ENCODE results near the gene SH3TC2. TPM values are rescaled to one million over a fixed set of nuclear protein-coding genes. Genes with fewer than 3 reads are reported as not detected.

SH3TC2 gene
- total and polyA plus RNA-seq, 3 donors from 2014 or later, result 32.4 to 136 (median 130) TPM

- TF ChIP-seq POLR2A (IDR thresholded peaks at IDR 0.05), result no peak
- no peak for TF ChIP-seq CTCF (IDR thresholded peaks at IDR 0.05)
- H3K9me3 ChIP-seq, result no peaks in the 10 kb centered on the region
- whole genome bisulfite sequencing, 2 donors, result 0 to 94% methylated on average over 1 of the region's 1 CpG
- no peaks in the 10 kb centered on the region for H3K4me1 ChIP-seq
- no peaks in the 10 kb centered on the region for H3K27me3 ChIP-seq
- intact Hi-C loops (cut with DNase I; ENCODE audit: low total_unique reads), result no loop called here
- no peak overlapping the region for H3K27ac ChIP-seq
- no peak for DNase-seq
- H3K4me3 ChIP-seq, result no peak overlapping the region
- no peaks in the 10 kb centered on the region for H3K36me3 ChIP-seq (ENCODE audit: low read depth, missing control alignments)
Observed at GRCh38 chr5:149071216-149071615, 8.4 kb upstream of the SH3TC2 start.

GRCh38 chr5:149069711-149070110, 6.8 kb upstream of the SH3TC2 start:
- Histone ChIP-seq H3K4me1 (no peaks in the 10 kb centered on the region), H3K27me3 (no peaks in the 10 kb centered on the region), H3K36me3 (ENCODE audit: low read depth, missing control alignments) (no peaks in the 10 kb centered on the region), H3K9me3 (no peaks in the 10 kb centered on the region), H3K4me3 (no peak overlapping the region), H3K27ac (peak overlapping the region in 1 of 2 donors; percentile 55)
- DNase-seq, result peak; percentile 84
- no peak for TF ChIP-seq CTCF (IDR thresholded peaks at IDR 0.05)
- TF ChIP-seq POLR2A (IDR thresholded peaks at IDR 0.05), result no peak
- 44 to 58% methylated on average over 2 of the region's 2 CpGs for WGBS, 2 donors
- intact Hi-C loops (cut with DNase I; ENCODE audit: low total_unique reads), result no loop called here

GRCh38 chr5:149063896-149064478, 1.1 kb upstream of the SH3TC2 start:
- TF ChIP-seq POLR2A (IDR thresholded peaks at IDR 0.05), result no peak
- no peak for TF ChIP-seq CTCF (IDR thresholded peaks at IDR 0.05)
- Histone ChIP-seq H3K4me3 (no peak overlapping the region), H3K4me1 (no peaks in the 10 kb centered on the region), H3K27ac (peak overlapping the region; percentile 7 to 52), H3K9me3 (no peaks in the 10 kb centered on the region), H3K27me3 (no peaks in the 10 kb centered on the region), H3K36me3 (ENCODE audit: low read depth, missing control alignments) (no peaks in the 10 kb centered on the region)
- DNase-seq, result no peak
- intact Hi-C loops (cut with DNase I; ENCODE audit: low total_unique reads), result no loop called here
- 61 to 65% methylated on average over 2 of the region's 2 CpGs for WGBS, 2 donors

GRCh38 chr5:149062371-149063016, 368 bp downstream of the SH3TC2 start:
- Histone ChIP-seq H3K9me3 (no peaks in the 10 kb centered on the region), H3K4me3 (peak overlapping the region in 1 of 2 donors; percentile 15), H3K36me3 (ENCODE audit: low read depth, missing control alignments) (no peaks in the 10 kb centered on the region), H3K27ac (peak overlapping the region; percentile 7 to 11), H3K27me3 (no peaks in the 10 kb centered on the region), H3K4me1 (no peaks in the 10 kb centered on the region)
- TF ChIP-seq POLR2A (IDR thresholded peaks at IDR 0.05), result no peak
- TF ChIP-seq CTCF (IDR thresholded peaks at IDR 0.05), result no peak
- DNase-seq, result no peak
- 25 to 47% methylated on average over 1 to 3 of the region's 3 CpGs for WGBS, 2 donors
- intact Hi-C loops (cut with DNase I; ENCODE audit: low total_unique reads), result no loop called here

- DNase-seq, result no peak
- H3K36me3 ChIP-seq (ENCODE audit: low read depth, missing control alignments), result no peaks in the 10 kb centered on the region
- no peak for TF ChIP-seq CTCF (IDR thresholded peaks at IDR 0.05)
- TF ChIP-seq POLR2A (IDR thresholded peaks at IDR 0.05), result no peak
- no peaks in the 10 kb centered on the region for H3K27me3 ChIP-seq
- WGBS, 2 donors, result 80 to 82% methylated on average over 4 of the region's 4 CpGs
- H3K27ac ChIP-seq, result peak overlapping the region in 1 of 2 donors; percentile 7
- H3K4me3 ChIP-seq, result no peak overlapping the region
- H3K4me1 ChIP-seq, result no peaks in the 10 kb centered on the region
- no peaks in the 10 kb centered on the region for H3K9me3 ChIP-seq
- intact Hi-C loops (cut with DNase I; ENCODE audit: low total_unique reads), result no loop called here
Observed at GRCh38 chr5:149061341-149061740, 1.5 kb downstream of the SH3TC2 start.

Measured in testis (tissue), 3 donors.